C4-2B (cell line): ENCODE results near the gene ST6GALNAC3.

Experiments used
- ZFX ChIP-seq: fragments of 450-650 bp; IDR thresholded peaks from 2 replicates; pipeline ENCODE4 v1.6.1; 2017
- TF ChIP-seq, protein P1 (sequence below): fragments of 450-650 bp; conservative IDR thresholded peaks from 2 replicates; pipeline ENCODE4 v1.5.1; 2017; ENCODE audit warnings: mild to moderate bottlenecking

DNA sequence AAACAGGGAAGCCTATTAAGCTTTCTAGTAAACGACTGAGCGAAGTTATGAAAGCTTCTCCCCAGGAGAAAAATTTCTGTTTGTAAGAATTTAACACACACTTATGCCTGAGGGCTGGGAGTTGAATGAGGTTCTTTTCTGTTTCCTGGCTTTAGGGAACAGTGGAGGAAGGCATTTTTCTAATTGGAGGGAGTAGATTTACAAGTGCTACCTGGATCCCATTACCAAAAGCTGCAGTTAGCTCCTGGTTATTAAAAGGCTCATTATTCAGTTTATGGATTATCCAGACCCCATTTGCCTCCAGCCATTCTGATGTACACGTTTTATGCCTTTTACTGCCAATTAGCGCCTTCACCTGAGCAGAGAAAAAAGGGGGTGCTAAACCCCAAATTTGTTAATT lies 7.5 kb downstream of the ST6GALNAC3 start:
- TF ChIP-seq, protein P1, sequence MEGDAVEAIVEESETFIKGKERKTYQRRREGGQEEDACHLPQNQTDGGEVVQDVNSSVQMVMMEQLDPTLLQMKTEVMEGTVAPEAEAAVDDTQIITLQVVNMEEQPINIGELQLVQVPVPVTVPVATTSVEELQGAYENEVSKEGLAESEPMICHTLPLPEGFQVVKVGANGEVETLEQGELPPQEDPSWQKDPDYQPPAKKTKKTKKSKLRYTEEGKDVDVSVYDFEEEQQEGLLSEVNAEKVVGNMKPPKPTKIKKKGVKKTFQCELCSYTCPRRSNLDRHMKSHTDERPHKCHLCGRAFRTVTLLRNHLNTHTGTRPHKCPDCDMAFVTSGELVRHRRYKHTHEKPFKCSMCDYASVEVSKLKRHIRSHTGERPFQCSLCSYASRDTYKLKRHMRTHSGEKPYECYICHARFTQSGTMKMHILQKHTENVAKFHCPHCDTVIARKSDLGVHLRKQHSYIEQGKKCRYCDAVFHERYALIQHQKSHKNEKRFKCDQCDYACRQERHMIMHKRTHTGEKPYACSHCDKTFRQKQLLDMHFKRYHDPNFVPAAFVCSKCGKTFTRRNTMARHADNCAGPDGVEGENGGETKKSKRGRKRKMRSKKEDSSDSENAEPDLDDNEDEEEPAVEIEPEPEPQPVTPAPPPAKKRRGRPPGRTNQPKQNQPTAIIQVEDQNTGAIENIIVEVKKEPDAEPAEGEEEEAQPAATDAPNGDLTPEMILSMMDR: no peak
- TF ChIP-seq ZFX: no peak
